Stimulated activated CD4-positive, alpha-beta T cell treated with anti-CD3 and anti-CD28 coated beads, Interleukin-1b, Interleukin-23, amount 100 ng/mL, for 1 hour (primary cell): ENCODE data around the gene CXCR1.
"Not testable (repeated sequence)": the region's sequence is repeated elsewhere in the genome, so short reads cannot be mapped to it uniquely, and the experiment has no call there.

ENCODE experiments used
- DNase-seq, 2 donors: peaks; one replicate each; pipeline ENCODE4 v3.0.0-alpha.2; 2020; ENCODE audit warnings: low read depth in 2 of 2

CXCR1 gene

DNA sequence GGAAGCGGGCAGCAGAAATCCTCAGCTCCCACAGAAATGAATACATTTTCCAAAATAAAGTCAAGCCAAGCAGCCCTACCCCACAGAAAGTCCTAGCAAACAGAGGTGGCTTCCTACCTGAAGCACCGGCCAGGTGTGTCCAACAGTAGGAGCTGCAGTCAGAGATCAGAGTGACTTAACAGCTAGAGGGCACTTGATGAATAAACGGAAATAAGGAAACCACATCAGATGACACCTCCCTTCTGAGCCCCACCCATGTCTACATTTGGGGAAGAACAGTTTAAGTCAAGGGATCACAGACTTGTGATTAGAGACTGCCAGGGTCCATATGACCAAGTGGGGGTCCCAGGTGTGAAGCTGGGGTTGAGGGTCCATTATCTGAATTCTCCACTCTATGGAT is at the start of gene CXCR1:
CXCR1 (minus strand) TSS at position 172 of the 400 bp plus-strand sequence. CDS start 1,751 bp downstream, outside the sequence.
- DNase-seq = no peak

DNA sequence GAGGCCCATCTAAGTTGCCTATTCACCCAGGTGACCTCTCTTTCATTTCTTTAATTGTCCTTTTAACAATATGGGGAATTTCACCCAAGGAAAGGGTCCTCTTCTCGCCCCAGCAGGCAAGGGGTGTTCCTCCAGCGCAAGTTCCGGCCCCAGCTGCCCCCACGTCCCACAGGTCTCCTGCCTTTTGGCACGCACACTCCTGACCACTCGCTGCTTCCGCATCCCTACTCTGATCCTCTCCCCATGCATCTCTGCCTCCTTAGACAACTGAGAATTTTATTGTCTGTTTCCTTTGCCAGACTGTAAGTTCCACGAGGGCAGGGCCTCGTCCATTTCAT is 49.5 kb upstream of the CXCR1 start:
- DNase-seq = no peak

DNA sequence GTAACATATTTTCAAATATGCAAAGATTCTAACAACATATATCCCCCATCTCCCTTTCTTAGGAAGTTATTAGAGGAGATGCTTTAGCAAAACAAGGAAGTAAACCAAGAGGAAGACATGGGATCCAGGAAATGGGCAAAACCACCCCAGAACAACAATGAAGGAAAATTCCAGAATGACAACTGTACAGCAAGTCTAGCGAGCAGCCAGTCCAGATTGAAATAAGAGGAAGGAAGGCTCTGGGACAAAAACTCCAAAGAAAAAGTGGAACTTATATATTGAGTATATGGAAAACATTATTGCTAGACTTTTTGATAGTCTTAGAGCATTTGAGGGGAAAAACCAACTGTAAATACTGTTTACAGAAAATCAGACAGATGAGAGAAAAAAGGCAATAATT is 47.4 kb upstream of the CXCR1 start:
- DNase-seq = no peak

DNA sequence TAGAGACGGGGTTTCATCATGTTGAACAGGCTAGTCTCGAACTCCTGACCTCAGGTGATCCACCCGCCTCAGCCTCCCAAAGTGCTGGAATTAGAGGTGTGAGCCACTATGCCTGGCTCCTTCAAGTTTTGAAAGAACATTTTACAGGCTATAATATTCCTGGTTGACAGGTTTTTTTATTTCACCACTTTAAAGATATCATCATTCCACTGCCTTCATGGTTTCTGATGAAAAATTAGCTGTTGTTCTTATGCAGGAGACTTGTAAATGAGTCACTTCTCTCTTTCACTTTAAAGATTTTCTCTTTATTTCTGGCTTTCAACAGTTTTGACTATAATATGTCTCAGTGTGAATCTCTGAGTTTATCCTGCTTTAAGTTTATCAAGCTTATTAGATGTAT is 42.3 kb upstream of the CXCR1 start:
- DNase-seq = no peak

DNA sequence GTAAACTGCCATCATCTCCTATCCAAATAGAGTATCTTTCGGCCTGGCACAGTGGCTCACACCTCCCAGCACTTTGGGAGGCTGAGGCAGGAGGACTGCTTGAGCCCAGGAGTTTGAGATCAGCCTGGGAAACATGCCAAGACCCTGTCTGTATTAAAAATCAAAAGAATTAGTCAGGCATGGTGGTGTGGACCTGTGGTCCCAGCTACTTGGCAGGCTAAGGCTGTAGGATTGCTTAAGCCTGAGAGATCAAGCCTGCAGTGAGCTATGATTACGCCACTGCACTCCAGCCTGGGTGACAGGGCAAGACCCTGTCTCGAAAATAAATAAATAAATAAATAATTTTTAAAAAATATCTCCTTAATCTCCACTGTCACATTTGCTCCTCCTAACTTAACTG is 35.5 kb upstream of the CXCR1 start:
- no peak for DNase-seq

DNA sequence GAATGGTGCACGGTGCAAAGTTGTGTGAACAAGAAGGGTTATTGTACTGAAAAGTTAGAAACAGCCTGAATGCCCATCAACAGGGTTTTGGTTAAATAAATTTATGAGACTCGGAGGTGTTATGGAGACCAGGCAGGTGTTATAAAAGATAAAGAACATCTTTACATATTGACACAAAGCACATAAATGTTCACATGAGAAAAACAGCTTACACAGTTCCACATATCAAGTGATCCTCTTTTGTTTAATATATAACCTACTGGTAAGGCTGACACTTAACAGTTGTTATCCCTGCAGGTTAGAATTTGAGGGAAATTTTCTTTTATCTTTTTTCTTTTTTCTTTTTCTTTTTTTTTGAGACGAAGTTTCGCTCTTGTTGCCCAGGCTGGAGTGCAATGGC is 30.2 kb upstream of the CXCR1 start:
- DNase-seq = no peak

DNA sequence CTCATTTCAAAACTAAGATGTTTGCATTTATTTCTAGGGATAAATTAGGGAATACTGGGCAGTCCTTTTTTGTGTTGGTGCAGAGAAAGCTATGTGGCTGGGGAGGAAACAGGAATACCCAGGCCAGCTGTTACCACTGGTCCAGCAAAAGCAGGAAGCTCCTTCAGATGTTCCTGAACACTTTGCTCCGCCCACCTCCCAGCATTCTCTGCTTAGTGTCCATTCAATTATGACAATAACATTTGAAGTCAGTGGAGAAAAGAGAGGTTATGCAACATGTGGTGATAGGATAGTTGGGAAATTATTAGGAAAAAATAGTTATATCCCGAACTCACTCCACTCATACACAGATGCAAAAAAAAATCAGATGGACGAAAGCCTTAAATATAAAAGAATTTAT is 28.1 kb upstream of the CXCR1 start:
- no peak for DNase-seq

DNA sequence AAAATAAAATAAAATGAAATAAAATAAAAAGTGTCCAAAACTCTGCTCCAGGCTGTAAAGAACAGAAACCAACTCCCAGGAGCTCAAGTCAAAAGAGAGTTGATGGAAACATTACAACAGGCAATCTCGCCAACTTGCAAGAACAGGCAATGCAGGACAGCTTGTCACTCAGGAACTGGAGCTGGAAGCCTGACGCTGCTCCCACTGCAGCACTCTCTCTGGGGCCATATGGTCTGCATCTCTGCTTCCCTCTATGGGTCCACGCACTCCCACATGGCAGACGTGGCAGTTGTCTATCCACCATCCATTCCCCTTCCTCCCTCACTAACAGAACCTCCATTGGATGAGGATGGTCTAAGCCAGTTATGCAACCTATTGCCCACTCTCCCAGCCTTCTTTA is 26.9 kb upstream of the CXCR1 start:
- DNase-seq = no peak

DNA sequence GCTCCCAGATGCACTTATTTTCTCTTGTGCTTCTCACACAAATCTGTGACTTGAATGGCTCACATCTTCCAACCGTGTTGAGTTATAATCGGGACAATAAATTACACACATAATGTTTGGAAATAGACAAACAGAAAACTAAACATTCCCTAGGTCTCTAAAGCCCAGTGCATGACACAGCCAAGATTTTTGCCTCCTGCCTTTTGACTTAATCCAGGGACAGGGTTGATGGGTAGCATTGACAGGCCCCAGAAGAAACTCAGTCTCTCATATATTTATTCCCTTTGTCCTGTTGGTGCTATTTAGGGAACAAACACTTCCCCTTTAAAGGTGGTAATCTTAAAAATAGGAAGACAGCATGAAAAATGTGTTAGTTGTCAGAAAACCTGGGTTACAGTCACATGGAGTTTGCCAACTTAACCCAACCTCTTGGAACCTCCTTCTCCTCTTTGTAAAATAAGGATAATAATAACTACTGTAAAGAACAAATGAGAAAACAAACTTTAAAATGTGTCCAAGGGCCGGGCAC is 26.2 kb upstream of the CXCR1 start:
- no peak for DNase-seq

DNA sequence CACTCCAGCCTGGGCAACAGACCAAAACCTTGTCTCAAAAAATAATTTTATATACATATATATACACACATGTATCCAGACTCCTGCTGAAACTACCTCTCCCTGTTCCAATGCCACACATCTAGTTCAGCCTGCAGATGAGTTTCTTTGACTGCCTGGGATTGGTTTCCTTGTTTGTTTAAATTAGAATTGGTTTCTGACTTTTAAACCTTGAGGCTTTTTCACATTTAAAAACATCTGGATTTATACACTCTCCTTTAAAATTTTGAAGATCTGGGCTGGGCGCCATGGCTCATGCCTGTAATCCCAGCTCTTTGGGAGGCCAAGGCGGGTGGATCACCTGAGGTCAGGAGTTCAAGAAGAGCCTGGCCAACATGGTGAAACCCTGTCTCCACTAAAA is 21.8 kb upstream of the CXCR1 start:
- DNase-seq = no peak

DNA sequence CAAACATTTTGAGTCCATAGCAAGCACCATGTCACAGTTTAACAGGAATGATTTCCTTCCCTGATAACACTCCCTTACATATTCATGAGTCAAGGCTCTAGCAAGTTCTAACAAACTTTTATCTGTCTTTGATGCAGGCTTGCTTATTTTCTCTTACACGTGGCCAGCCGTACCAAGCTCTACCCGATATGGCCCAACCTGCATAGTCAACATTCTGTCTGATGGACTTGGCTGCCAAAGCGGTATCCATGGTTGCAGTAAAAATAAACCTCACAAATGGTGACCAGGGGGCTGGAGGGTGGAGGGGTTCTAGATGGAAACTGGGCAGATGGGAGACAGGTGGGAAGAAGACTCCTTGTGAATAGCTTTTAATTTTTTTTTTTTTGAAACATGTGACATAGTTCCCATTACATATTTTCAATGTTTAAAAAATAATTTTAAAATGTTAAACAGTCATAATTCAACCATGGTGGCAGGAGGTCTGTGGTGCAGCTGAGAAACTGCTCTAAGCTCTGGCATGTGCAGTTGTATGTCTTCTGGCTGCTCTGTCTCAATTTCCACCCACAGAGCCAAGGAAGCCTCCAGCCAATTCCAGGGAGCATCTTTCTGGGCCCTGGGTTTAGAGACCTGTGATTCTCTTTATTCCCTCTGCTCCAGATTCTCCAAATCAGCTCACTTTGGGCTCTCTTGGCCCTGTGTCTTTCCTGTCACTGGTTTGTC is 20.7 kb upstream of the CXCR1 start:
- DNase-seq = no peak

DNA sequence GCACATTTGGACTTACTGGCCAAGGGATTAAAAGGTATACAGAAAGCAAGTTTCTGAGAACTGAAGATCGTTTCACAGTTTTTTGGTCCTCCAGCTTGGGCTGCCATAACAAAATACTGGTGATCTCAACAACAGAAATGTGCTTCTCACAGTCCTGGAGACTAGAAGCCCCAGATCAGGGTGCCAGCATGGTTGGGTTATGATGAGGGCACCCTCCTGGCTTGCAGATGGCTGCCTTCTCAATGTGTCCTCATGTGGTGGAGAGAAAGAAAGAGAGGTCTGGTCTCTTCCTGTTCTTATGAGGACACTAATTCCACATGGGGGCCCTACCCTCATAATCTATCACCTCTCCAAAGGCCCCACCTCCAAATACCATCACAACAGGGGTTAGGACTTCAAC is 20.1 kb upstream of the CXCR1 start:
- DNase-seq = no peak

DNA sequence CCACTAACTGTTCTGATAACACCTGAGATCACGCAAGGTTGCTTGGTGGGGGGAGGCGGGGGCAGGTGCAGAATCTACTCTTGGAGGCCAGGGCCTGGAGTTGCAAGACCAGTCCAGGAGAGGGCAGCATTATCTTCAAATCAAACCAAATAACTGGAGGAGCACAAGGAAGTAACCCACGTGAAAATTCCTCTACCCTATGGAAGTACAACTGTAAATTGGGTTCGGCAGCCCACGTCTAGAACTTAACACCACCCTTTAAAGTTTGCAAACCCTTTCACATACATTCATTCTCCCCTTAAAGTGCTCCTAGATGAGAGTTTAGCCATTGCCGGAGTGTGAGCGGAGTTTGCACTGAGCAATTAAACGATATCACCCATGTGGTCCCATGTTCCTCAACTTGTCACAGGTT is 19.6 kb upstream of the CXCR1 start:
- DNase-seq = peak; percentile 34 to 44

DNA sequence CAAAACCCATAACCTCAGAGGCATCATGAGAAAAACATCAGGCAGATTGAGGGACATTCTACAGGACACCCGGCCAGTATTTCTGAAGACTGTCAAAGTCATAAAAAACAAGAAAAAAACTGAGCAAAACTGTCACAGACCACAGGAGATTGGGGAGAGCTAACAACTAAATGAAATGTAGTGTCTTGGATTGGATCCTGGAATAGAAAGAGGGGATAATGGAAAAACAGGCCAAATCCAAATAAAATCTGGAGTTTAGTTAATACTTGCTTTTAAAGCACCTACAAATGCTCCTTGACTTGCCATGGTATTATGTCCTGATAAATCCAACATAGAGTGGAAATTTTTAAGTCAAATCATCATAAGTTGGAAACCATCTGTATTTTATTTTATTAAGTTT is 17.6 kb upstream of the CXCR1 start:
- no peak for DNase-seq

DNA sequence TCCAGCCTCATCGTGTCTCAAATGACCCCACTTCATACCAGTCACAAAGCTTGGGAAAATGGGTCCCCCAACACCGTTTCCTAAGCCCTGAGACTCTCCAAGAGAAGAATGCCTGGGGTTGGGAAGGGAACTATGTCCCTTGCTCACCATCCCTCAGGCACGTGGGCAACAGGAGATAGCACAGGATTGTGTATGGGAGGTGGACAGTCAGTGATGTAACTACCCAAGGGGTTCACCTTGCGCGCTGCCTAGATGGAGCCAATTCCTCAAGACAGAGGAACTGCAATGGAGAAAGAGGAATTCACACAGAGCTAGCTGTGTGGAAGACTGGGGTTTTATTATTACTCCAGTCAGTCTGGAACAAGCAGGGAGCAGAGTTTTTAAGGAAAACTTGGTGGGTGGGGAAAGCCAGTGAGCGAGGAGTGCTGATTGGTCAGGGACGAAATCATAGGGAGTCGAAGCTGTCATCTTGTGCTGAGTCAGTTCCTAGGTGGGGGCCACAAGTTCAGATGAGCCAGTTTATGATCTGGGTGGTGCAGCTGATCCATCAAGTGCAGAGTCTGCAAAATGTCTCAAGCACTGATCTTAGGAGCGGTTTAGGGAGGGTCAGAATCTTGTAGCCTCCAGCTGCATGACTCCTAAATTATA is 13.8 kb upstream of the CXCR1 start:
- no peak for DNase-seq

DNA sequence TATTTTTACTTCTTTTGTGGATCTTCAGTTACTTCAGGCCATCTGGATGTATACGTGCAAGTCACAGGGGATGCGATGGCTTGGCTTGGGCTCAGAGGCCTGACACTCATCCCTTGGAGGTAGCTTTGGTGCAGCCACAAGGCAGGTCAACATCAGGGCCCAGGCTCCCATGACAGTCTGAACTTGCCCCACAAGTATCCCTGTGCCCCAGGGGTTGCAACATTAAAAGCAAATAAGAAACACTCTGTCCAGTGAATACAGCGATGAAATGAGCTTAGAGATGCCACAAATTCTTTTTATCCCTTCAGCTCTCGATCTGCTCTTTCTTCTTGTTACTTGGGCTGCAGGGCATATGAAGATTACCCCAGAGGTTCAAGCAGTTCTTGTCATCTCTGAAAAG is 13.0 kb upstream of the CXCR1 start:
- no peak for DNase-seq

DNA sequence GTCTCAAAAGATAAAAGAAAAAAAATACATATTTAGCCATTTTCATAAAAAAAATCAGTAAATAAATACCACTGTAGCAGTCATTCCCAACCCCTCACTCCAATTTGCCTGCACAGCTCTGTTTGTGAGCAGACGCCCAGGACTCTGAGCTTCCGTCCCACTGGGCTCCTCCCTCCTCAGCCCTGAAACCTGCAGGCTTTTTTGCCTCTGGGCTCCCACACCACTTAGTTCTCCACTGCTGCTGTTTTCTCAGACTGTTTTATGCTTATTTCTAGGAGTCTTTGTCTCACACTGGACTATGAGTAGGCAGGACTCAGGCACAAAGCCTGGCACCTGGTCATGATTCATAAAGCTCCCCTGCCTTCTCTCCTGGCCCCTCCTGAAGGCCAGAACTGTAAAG is 6.1 kb upstream of the CXCR1 start:
- DNase-seq = no peak

DNA sequence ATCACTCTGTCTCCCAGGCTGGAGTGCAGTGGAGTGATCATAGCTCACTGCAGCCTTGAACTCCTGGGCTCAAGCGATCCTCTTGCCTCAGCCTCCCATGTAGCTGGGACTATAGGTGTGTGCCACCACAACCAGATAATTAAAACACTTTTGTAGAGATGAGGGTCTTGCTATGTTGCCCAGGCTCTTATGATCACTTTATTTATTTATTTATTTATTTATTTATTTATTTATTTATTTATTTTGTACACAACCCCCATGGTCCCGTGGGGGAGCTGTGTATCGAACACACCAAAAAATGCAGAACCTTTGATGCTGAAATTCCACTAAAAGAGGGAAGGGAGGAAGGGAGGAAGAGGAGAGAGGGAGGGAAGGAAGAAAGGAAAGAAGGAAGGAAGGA is 5.0 kb upstream of the CXCR1 start:
- DNase-seq = not testable (repeated sequence)

DNA sequence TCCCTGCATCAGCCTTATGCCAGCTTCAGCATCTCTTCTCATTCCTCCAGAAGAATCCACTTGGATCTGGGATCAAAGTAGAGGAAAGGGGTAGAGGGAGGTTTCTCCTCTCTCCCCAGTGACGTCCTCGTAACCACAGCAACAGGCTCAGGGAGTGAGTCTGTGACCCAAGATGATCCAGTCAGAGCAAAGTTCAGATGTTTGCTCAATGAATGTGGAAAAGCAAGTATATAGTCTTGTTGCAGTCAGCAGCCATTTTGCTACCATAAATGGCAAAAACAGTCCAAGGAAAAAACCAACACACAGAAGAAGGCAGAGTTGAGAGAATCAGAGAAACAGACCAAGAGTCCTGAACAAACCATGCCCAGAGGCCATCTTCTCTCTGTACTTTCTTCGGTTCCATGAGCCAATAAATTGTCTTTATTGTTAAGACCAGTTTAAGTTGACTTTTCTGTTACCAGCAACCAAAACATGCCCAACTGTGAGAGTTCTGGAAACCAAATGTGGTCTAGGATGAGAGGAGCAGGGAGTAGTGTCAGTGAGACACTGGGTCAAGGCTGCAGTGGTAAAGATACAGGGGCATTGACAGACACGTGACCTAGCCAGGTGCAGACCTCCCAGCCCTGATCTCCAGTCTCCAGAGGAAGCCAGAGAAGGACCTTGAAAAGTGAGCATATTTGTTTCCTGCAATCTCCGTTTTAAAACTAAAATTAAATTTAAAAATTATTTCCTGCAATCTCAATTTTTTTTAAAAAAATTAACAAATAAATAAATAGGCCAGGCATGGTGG is 3.2 kb upstream of the CXCR1 start:
- DNase-seq = no peak

DNA sequence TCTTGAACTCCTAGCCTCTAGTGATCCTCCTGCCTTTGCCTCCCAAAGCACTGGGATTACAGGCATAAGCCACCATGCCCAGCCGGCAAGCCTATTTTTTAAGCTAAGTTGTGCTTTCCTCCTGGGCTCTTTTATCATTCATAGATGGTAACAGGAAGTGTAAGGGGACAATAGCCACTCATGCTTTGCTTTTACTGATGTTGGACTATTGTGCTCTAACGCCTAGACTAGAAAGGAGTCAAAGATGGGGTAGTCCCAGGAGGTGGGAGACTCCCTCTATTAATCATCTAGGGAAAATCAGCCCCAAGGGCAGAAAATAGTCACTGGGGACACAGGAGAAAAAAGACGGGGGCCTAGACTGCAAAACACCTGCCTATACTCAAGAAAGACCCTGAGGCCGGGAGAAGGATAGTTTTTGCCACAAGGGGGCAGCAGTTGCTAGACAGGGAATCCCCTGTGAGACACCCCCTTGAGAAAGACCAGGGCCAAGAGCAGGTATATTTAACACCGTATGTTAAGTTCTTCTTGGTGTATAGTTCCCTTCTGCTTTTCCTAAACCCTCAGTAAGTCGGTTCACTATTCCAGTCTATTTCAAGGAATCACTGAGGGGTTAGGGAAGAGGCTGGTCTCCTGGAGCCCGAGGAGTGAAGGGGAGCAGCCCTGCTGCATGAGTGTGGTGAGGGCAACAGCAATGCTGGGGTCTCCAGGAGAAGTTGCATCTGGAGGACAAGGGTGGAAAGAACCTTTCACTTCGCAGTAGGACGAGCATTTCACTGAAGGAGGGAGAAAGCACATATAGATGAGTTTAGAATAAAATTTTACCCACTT is 2.1 kb upstream of the CXCR1 start:
- peak in 1 of 2 donors; percentile 47 for DNase-seq

DNA sequence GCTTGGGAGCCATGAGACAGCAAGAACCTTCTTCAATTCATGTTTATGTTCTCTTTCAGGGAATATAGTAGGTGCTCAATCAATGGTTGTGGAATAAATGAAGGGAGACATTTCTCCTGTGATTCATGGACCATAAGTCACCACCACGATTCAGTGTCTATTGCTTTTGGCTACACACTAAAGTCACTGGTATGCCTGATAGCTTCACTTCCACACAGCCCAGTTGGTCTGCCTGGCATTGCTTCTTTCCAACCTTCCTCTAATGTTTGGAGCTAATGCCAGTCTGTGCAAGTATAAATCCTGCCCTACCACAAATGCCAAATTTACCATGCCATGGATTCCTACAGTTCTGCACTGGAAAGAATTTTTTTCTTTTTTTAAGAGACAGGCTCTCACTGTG is 1.3 kb upstream of the CXCR1 start:
- DNase-seq = no peak

DNA sequence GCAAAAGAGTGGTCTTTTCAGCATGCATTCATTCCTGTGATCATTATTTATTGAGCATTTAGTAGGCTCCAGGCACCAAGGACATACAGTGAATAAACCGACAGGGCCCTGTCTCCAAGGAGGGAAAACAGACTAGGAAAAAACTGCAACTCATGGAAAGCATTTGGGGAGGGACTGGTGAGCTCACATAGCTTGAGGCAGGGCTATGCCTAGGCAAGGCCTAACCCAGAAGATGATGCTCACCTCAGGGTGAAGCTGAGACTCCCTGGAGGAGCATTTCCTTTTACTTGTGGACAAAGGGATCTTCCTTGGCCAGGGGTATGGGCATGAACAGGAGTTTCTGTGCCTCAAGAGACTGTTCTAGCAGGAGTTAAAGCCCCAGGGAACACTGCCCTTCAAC is 3.9 kb downstream of the CXCR1 start:
- DNase-seq = no peak
